Neutrophil (primary cell): Measurements from ENCODE around the gene ANTXR2.
A peak's percentile ranks its signal among the peaks of the same experiment; 100 is the strongest.

Experiments
- H3K27ac ChIP-seq: fragments of 200-600 bp; sonication (generic); 2 replicates; pipeline ENCODE4 v1.5.1; 2016; ENCODE audit warnings: mild to moderate bottlenecking, moderate library complexity
- H3K27me3 ChIP-seq: fragments of 200-600 bp; sonication (generic); 2 replicates; pipeline ENCODE4 v1.6.0; 2016; ENCODE audit warnings: mild to moderate bottlenecking
- H3K36me3 ChIP-seq: fragments of 200-600 bp; sonication (generic); 2 replicates; pipeline ENCODE4 v1.5.1; 2017
- H3K4me1 ChIP-seq, 2 experiments: fragments of 200-600 bp in 1 of 2; sonication (generic) in 1 of 2; 1 replicate in 1 of 2; 2 replicates in 1 of 2; pipeline versions ENCODE4 v1.5.1 to v1.6.1; 2013 to 2016; ENCODE audit warnings: low read depth in 1 of 2, low read length in 1 of 2, mild to moderate bottlenecking in 1 of 2, moderate library complexity in 1 of 2; ENCODE audit not compliant: control insufficient read depth in 1 of 2, insufficient read depth in 1 of 2
- H3K4me3 ChIP-seq, 2 experiments: fragments of 200-600 bp in 1 of 2; sonication (generic) in 1 of 2; 1 replicate in 1 of 2; 2 replicates in 1 of 2; pipeline ENCODE4 v1.5.1; 2013 to 2016; ENCODE audit warnings: low read depth in 1 of 2, low read length in 1 of 2, mild to moderate bottlenecking in 1 of 2, moderate library complexity in 1 of 2
- H3K9me3 ChIP-seq: fragments of 200-600 bp; sonication (generic); 2 replicates; pipeline ENCODE4 v1.5.1; 2016
- CTCF ChIP-seq: fragments of 200-600 bp; sonication (generic); IDR thresholded peaks from 2 replicates; pipeline ENCODE4 v1.5.1; 2016; ENCODE audit warnings: antibody characterized with exemption

Gene ANTXR2

GRCh38 chr4:79915246-79915645 is 157.8 kb downstream of the ANTXR2 start:
- no peak overlapping the region for H3K27ac ChIP-seq
- H3K27me3 ChIP-seq: no peaks in the 10 kb centered on the region
- TF ChIP-seq CTCF: no peak
- H3K9me3 ChIP-seq: no peaks in the 10 kb centered on the region
- peaks cover 2 to 4% of the 10 kb centered on the region in 2 experiments for H3K4me1 ChIP-seq
- no peak overlapping the region for H3K4me3 ChIP-seq
- no peaks in the 10 kb centered on the region for H3K36me3 ChIP-seq

- peak overlapping the region; percentile 14 for H3K27ac ChIP-seq
- peaks cover 4 to 7% of the 10 kb centered on the region in 2 experiments for H3K4me1 ChIP-seq
- H3K27me3 ChIP-seq: no peaks in the 10 kb centered on the region
- H3K4me3 ChIP-seq: no peak overlapping the region
- TF ChIP-seq CTCF: no peak
- no peaks in the 10 kb centered on the region for H3K9me3 ChIP-seq
- no peaks in the 10 kb centered on the region for H3K36me3 ChIP-seq
Observed at GRCh38 chr4:79913581-79913980, 159.4 kb downstream of the ANTXR2 start.

- H3K9me3 ChIP-seq: no peaks in the 10 kb centered on the region
- H3K36me3 ChIP-seq: peaks cover 22% of the 10 kb centered on the region
- no peak for TF ChIP-seq CTCF
- peak overlapping the region; percentile 85 for H3K27ac ChIP-seq
- peak overlapping the region in 1 of 2 experiments; percentile 23 for H3K4me3 ChIP-seq
- peaks cover 30 to 48% of the 10 kb centered on the region in 2 experiments for H3K4me1 ChIP-seq
- no peaks in the 10 kb centered on the region for H3K27me3 ChIP-seq
Observed at GRCh38 chr4:79907001-79907400, 166.0 kb downstream of the ANTXR2 start.

GRCh38 chr4:79906303-79906702 is 166.7 kb downstream of the ANTXR2 start:
- Histone ChIP-seq H3K36me3 (peaks cover 22% of the 10 kb centered on the region), H3K4me3 (peak overlapping the region in 1 of 2 experiments; percentile 23), H3K27ac (peak overlapping the region; percentile 85), H3K27me3 (no peaks in the 10 kb centered on the region), H3K4me1 (peaks cover 30 to 48% of the 10 kb centered on the region in 2 experiments), H3K9me3 (no peaks in the 10 kb centered on the region)
- TF ChIP-seq CTCF: no peak

GRCh38 chr4:79905212-79905611 is 167.8 kb downstream of the ANTXR2 start:
- Histone ChIP-seq H3K9me3 (no peaks in the 10 kb centered on the region), H3K4me1 (peaks cover 30 to 48% of the 10 kb centered on the region in 2 experiments), H3K27me3 (no peaks in the 10 kb centered on the region), H3K4me3 (no peak overlapping the region), H3K36me3 (peaks cover 22% of the 10 kb centered on the region), H3K27ac (peak overlapping the region; percentile 85)
- TF ChIP-seq CTCF: no peak

GRCh38 chr4:79904331-79904730 is 168.7 kb downstream of the ANTXR2 start:
- H3K27ac ChIP-seq: no peak overlapping the region
- peaks cover 30 to 48% of the 10 kb centered on the region in 2 experiments for H3K4me1 ChIP-seq
- no peaks in the 10 kb centered on the region for H3K9me3 ChIP-seq
- H3K27me3 ChIP-seq: no peaks in the 10 kb centered on the region
- no peak for TF ChIP-seq CTCF
- H3K4me3 ChIP-seq: no peak overlapping the region
- peaks cover 22% of the 10 kb centered on the region for H3K36me3 ChIP-seq
